Activated CD4-positive, alpha-beta T cell treated with anti-CD3 and anti-CD28 coated beads, Interleukin-2, amount 50 U/mL, for 4 hours (primary cell): Measurements from ENCODE around the gene BLZF1.
"Not testable (repeated sequence)": the region's sequence is repeated elsewhere in the genome, so short reads cannot be mapped to it uniquely, and the experiment has no call there.

Experiments
- DNase-seq, 2 experiments: peaks; one replicate each; pipeline ENCODE4 v3.0.0-alpha.2; 2020

Gene BLZF1, protein sequence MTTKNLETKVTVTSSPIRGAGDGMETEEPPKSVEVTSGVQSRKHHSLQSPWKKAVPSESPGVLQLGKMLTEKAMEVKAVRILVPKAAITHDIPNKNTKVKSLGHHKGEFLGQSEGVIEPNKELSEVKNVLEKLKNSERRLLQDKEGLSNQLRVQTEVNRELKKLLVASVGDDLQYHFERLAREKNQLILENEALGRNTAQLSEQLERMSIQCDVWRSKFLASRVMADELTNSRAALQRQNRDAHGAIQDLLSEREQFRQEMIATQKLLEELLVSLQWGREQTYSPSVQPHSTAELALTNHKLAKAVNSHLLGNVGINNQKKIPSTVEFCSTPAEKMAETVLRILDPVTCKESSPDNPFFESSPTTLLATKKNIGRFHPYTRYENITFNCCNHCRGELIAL

DNA sequence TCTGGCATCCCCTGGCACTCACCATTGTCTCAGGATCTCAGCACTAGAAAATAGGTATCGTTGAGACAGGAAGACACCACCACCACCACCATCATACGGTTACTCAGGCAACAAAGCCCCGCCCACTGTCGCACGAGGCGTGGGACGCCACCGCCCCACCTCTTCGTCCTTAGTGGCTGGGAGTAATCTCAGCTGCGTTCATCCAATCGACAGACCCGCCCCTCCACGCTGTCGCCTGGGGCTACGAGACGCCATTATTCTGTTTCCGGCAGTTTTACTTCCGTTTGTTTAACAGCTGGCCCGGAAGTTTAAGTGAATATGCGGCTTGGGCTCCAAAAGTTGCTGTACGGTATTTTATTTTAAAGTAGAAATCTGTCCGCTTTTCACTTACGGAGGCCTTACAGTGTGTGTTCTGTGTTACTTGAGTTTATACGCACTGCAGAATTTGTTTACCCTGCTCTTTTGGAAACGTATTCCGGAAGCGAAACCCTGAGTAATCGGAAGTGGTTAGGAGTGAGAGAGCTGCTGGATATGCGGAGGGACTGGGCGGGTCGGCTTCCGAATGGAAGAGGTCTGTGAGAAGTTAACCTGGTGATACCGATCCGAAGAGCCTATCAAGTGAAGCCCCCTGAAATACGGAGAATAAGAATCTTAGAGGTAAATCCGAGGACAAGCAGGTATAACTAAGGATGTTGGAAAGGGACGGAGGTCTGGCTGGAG is at the start of gene BLZF1, which contains the start of gene NME7:
BLZF1 (plus strand) TSS at position 510 of the 720 bp plus-strand sequence. CDS start 1,328 bp downstream, outside the sequence.
NME7 (minus strand) TSS at position 112 of the 720 bp plus-strand sequence; CDS start at position 25, 87 bp downstream.
- DNase-seq: peak; percentile 98 to 99

DNA sequence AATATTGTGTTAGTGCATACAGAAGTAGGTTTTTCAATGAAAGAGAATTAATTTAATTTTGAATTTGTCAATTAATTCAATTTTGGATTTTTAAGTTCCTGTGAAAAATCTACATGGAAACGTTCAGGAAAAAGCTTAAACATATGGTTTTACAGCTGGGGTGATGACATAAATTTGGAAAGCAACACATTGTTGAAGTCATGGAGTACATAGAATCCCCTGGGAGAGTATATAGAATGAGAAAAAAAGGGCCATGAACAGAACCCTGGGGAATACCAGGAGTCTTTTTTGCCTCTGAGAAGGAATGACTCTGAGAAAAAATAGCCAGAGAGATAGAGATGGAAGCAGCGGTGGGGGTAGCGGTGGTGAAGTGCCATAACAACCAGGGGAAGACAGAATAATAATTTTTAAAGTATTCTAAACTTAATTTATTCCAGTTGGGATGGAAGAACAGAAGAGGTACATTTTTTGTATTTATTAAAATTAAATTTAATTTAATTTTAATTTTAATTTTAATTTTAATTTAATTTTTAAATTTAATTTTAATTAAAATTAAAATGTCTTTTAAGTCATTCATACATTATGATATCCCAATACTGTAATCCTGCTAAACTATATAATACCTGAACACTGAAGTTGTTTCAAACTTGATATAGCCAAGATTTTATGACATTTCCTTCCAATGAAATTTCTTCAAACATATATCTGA is 49.3 kb upstream of the BLZF1 start:
- no peak for DNase-seq

DNA sequence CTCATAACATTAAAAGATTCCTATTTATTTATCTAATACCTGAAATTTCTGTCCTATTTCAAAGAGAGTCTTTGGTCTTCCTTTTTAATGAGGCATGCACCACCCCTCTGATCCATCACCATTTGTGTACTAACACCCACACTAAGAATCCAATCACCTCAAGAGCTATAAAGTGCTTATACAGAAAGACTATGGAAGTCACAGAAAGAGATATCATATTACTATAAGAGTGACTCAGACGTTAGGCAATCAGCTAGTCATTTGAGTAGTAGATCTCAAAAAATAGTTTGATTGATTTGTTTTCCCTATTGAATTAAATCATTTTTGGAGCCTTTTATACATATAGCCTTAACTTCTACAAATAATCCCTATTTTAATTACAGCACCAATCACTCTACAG is 46.5 kb upstream of the BLZF1 start:
- DNase-seq: no peak

DNA sequence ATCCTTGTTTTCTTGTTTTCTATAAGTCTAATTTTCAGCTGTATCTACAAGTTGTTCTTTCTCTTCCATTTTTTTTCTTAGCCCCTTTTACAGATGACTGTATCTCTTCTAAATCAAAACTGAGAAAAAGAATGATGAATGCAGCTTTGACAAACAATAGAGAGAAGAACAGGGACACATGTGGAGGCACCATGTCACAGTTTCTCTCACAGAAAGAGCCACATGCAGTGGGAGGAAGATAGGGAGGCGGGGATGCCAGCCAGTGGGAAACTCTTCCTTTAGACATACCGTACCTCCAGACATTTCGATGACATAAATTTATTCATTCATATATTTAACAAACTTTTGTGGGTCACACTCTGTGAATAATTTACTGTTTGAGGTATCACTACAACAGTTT is 45.9 kb upstream of the BLZF1 start:
- DNase-seq: no peak

DNA sequence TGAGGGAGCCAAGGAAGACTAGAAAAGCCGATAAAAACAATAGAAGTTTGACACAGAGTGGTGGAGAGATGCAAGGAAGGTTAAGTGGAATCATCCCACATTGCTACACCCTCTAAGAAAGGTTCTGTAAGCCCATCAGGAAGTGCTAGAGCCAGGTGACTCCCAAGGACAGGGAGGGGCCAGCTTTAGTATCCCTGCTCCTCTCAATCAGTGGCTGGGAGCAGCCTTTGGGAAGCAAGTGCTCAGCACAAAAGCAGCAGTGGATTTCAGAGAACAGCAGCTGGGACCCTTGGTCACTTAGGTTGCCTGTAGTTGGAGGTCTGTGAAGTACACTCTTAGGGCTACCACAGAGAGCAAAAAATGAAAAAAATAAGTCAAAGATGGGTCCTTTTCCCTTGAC is 42.9 kb upstream of the BLZF1 start:
- no peak for DNase-seq

DNA sequence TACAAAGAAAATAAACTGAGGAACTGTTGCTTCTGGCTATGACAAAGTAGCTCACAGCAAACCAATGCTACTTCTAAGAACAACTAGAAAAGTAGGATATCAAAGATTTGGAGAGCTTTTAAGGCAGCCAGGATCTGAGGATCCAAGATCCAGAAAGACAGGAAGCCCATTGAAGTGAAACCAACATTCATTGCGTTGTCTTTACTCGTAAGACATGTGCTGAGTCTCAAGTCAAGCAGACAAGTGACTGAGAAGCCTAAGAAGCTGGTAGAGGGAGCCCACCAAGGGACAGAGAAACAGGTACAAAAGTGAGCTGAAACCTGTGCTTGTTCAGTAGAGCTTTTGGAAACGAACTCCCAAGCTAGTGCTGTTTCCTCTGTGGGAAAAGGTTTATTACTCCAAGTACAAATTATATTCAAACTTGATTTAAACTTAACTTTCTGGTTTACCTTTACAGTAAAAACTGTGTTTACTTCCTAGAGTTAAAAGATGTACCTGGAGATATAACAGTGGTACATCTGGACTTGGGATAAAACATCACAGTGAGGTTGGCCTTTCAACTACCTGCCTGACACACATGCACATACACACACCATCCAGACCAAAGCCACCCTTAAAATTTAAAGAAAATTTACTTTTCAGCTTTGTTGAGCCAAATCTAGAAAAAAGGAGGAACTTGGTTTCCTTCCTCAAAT is 41.6 kb upstream of the BLZF1 start:
- DNase-seq: no peak

DNA sequence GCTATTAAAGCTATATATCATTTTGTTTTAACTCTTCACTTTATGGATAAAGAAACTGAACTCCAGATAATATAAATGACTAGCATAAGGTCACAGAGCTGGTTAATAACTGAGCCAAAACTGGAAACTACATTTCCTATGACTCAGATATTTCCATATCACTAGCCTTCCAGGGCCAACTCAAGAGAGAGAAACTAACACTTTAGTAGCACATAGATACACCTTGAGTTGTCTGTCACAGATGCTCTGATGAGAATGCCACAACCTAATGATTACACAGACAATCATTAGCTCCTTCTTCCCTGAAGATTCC is 41.1 kb upstream of the BLZF1 start:
- DNase-seq: no peak

DNA sequence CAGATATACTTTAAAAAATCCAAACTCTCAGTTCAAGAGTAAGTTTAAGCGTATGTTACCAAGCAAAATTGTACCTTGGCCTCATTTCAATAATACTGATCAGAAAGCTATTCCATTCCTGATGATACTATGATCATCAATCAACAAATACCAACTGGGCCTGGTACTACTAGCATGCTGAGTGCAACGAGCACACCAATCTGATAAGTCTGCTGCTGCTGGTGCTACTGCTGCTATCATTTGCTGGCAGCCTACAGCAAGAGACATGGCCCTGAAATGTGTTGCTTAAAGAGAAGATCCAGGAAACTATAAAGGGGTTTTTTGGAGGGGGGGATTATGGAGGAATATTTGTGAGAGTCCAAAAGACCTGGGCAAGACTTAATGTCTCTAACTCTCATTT is 40.1 kb upstream of the BLZF1 start:
- DNase-seq: no peak

DNA sequence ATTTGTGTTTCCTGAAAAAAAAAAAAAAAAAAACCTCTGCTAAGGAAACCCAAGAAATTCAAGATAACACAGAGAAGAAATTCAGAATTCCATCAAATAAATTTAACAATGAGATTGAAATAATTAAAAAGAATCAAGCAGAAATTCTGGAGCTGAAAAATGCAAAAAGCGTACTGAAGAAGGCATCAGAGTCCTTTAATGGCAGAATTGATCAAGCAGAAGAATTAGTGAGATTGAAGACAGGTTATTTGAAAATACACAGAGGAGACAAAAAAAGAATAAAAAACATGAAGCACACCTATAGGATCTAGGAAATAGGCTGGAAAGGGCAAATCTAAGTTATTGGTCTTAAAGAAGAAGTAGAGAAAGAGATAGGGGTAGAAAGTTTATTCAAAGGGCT is 38.6 kb upstream of the BLZF1 start:
- DNase-seq: no peak

DNA sequence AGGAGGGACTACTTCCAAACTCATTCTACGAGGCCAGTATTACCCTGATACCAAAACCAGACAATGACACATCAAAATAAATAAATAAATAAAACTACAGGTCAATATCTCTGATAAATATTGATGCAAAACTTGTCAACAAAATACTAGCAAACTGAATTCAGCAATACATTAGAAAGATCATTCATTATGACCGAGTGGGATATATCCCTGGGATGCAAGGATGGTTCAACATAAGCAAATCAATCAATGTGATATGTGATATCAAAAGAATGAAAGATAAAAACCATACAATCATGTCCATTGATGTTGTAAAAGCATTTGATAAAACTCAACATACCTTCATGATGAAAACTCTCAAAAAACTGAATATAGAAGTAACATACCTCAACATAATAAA is 37.1 kb upstream of the BLZF1 start:
- DNase-seq: no peak

DNA sequence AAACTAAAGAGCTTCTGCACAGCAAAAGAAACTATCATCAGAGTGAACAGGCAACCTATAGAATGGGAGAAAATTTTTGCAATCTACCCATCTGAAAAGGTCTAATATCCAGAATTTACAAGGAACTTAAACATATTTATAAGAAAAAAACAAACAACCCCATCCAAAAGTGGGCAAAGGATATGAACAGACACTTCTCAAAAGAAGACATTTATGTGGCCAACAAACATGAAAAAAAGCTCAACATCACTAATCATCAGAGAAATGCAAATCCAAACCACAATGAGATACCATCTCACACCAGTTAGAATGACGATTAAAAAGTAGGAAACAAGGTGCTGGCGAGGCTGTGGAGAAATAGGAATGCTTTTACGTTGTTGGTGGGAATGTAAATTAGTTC is 33.3 kb upstream of the BLZF1 start:
- not testable (repeated sequence) for DNase-seq

DNA sequence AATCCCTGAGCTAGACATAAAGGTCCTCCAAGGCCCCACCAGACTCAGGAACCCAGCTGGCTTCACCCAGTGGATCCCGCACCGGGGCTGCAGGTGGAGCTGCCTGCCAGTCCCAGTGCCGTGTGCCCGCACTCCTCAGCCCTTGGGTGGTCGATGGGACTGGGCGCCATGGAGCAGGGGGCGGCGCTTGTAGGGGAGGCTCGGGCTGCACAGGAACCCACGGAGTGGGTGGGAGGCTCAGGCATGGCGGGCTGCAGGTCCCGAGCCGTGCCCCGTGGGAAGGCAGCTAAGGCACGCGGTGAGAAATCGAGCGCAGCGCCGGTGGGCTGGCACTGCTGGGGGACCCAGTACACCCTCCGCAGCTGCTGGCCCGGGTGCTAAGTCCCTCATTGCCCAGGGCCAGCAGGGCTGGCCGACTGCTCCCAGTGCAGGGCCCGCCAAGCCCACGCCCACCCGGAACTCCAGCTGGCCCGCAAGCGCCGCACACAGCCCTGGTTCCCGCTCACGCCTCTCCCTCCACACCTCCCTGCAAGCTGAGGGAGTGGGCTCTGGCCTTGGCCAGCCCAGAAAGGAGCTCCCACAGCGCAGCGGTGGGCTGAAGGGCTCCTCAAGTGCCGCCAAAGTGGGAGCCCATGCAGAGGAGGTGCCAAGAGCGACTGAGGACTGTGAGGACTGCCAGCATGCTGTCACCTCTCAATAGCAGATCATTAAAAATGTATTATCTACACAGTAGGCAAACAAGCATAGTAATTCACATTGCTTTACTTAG is 30.9 kb upstream of the BLZF1 start:
- not testable (repeated sequence) for DNase-seq

DNA sequence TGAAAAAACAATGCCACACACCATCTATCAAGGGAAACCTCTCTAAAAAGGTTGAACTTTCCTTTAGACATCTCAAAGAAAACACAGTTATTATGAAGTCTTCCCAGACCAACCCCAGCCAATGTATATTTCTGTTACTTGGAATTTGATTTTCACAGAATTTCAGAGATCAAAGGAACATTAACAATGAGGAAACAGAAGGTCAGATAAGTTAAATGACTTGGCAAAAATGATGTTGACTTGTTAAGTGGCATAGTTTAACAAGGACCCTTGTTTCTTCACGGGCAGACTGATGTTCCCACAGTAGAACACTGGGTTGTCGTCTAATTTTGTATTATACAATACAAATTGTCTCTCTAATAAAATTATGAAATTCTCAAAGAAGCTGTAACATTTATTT is 29.4 kb upstream of the BLZF1 start:
- DNase-seq: no peak

DNA sequence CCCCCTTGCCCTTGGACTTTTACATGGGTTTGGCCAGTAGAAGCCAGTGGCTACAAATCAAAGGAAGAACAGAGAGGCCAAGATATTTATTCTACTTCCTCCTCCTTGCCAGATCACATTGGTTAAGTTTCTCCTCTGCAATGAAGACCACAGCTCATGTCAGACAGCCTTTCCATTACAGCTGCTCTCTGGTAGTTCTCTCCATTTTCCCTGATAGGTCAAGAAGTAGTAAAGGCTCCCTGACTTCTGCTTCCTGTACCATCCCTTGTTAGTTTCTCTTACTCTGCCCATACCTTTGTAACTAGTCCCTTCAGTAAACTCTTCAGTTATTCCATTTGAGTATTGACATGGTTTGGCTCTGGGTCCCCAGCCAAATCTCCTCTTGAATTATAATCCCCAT is 28.2 kb upstream of the BLZF1 start:
- DNase-seq: no peak

DNA sequence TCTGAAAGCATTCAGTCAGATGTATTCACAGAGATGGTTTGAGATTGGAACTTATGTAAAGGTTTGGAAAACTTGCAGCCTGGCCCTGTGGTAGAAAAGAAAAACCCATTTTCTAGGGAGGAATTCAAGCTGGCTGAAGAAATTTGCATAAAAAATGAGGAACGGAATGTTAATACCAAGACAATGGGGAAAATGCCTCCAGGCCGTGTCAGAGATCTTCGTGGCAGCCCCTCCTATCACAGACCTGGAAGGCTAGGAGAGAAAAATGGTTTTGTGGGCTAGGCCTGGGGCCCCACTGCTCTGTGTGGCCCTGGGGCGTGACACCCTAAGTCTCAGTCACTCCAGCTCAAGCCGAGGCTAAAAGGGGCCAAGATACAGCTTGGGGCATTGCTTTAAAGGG is 27.1 kb upstream of the BLZF1 start:
- no peak for DNase-seq

DNA sequence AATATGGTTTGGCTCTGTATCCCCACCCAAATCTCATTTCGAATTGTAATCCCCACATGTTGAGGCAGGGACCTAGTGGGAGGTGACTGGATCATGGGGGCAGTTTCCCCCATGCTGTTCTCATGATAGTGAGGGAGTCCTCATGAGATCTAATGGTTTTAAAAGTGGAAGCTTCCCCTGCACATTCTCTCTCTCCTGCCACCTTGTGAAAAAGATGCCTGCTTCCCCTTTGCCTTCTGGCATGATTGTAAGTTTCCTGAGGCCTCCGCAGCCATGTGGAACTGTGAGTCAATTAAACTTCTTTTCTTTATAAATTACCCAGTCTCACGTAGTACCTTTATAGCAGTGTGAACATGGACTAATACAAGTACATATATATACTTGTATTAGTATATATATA is 25.9 kb upstream of the BLZF1 start:
- DNase-seq: not testable (repeated sequence)

DNA sequence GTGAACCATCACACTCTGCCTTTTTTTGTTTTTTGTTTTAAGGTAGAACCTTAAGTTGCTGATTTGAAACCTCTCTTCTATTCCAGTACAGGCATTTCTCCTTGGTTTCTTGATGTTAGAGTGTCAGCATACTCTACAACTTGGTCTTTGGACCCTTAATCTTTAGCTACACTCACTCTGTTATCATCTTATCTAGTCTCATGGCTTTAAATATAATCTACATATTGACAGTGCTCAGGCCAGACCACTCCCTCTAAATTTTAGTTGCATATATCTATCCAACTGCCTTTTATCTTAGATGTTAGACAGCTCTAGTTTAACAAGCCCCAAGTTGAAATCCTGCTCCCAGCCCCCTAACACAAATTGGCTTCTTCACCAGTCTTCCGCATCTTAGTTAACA is 22.5 kb upstream of the BLZF1 start:
- no peak for DNase-seq

DNA sequence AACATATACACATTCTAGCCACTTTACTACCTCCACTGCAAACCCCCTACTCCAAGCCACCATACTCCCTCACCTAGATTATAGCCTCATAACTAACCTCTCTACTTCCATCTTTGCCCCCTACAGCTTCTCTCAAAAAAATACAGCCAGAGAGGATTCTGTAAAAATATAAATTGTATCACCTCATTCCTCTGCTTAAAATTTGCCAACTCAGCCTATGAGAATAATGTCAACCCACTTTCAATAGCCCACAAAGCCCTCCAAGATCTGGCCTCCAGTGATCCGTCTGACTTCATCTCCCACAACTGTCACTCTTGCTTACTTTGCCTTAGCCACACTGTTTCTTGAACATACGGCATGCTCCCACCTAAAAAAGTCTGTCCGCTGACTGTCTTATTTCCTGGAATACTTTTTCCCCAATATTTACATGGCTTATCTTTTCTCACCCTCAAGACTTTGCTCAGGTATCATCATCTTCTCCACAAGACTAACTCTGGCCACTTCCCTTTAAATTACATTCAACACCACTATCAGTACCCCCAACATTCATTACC is 21.9 kb upstream of the BLZF1 start:
- DNase-seq: no peak

DNA sequence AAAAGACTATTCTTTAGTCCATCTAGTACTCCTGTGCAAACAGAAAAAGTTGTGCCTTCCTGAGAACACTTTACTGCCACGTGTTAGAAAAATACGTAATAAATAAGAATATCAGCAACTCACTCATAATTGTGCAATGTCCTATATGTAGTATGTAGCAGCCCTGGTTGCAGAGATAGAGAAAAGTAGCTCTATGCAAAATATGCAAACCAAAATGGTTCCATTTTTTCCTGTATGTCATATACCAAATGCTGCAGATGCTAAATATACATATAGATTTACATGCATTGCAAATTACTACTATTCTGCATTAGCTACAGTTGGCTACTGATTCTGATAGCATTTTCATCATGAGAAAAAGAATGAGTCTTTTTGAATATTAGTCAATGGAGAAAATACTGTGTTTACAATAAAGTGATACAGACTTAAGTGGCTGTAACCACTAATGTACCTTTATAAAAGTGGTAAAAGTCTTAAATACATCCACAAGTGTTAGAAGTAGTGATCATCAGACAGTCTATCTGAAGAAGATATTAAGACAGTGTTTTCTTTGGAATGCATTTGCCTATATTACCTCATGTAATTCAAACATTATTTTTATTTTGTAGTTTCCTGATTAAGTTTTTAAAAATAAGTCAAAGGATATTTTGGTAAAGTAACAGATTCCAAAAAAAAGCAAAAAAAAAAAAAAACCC is 20.2 kb upstream of the BLZF1 start:
- DNase-seq: no peak

DNA sequence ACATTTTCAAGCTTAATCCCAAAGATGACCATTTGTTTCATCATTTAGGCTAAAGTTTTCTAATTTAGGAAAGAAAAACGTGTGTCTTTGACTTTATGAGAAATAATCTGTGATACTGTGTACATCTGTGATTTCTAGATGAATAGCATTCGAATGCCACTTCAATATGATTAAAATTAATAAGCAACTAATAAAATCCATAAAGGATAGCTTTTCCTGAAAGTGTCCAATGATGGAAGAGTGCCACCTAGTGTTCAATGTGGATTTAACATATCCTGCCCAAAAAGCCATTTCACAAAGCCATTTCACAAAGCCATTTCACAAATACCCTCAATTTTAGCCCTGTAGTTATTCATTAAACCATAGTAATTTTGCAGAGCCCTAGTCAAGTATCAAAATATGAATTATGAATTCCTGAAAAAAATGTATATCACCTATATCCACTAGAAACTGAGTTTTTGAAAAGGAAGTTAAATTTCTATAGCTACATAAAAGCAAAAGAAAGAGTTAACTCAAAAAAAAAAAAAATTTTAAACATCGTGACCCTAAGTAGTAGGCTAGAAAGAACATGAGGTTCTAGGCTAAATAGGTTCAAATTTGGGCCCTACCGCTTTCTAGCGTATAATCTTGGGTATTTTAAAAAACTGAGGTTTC is 19.5 kb upstream of the BLZF1 start:
- no peak for DNase-seq

DNA sequence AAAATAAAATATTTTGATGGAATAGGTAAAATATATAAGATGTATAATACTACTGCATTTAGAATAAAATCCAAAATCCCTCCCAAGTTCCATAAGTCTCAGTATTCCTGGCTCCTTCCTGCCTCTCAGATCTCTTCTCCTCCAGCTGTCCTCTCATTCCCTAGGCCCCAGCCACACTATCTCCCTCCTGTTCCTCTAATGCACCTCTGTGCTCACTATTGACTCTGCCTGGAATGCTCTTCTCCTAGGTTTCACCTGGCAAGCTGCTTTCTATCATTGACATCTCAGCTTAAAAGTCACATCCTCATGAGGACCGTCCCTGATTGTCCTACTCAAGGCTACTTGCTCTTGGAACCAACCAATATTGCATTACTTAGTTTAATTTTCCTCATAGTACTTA is 7.6 kb upstream of the BLZF1 start:
- DNase-seq: no peak
